GM19372 (cell line): ENCODE results near the gene CREBZF.
"Not testable (repeated sequence)": the region's sequence is repeated elsewhere in the genome, so short reads cannot be mapped to it uniquely, and the experiment has no call there.

Experiments used
- ATAC-seq: cut with Tn5 transposase; IDR thresholded peaks from one replicate; pipeline ENCODE4 v1.9.1; 2021; ENCODE audit warnings: mild to moderate bottlenecking, low read depth, moderate library complexity; ENCODE audit not compliant: unreplicated experiment

Gene CREBZF

GRCh38 chr11:85672105-85672902 is 7.4 kb upstream of the CREBZF start:
- ATAC-seq: no peak

- ATAC-seq: not testable (repeated sequence)
Measured at GRCh38 chr11:85670949-85671663, 6.2 kb upstream of the CREBZF start.

- ATAC-seq: no peak
Measured at GRCh38 chr11:85668157-85668556, 3.2 kb upstream of the CREBZF start.

- ATAC-seq: no peak
Measured at GRCh38 chr11:85666687-85667086, 1.8 kb upstream of the CREBZF start.

- no peak for ATAC-seq
Measured at GRCh38 chr11:85665733-85666132, 804 bp upstream of the CREBZF start.

- peak; percentile 51 for ATAC-seq
Measured at GRCh38 chr11:85663753-85664614, 945 bp downstream of the CREBZF start.

GRCh38 chr11:85663080-85663752 is 1.7 kb downstream of the CREBZF start:
- no peak for ATAC-seq

- ATAC-seq: no peak
Measured at GRCh38 chr11:85661972-85662664, 2.8 kb downstream of the CREBZF start.

- no peak for ATAC-seq
Measured at GRCh38 chr11:85658180-85658579, 6.7 kb downstream of the CREBZF start.

GRCh38 chr11:85656777-85657176 is 8.2 kb downstream of the CREBZF start:
- no peak for ATAC-seq

GRCh38 chr11:85654343-85654742 is 10.6 kb downstream of the CREBZF start:
- ATAC-seq: not testable (repeated sequence)

GRCh38 chr11:85652786-85653447 is 12.0 kb downstream of the CREBZF start:
- ATAC-seq: no peak

- no peak for ATAC-seq
Measured at GRCh38 chr11:85651118-85651517, 13.8 kb downstream of the CREBZF start.

- ATAC-seq: peak; percentile 97
Measured at GRCh38 chr11:85647604-85648299, 17.2 kb downstream of the CREBZF start, which contains the start of gene TMEM126A. Gene TMEM126A (plus strand): TSS chr11:85647967. CDS start chr11:85650256, 2,289 bp downstream.

GRCh38 chr11:85647078-85647477 is 17.9 kb downstream of the CREBZF start:
- ATAC-seq: peak; percentile 10

GRCh38 chr11:85643191-85643614 is 21.7 kb downstream of the CREBZF start:
- no peak for ATAC-seq

- no peak for ATAC-seq
Measured at GRCh38 chr11:85634747-85635146, 30.2 kb downstream of the CREBZF start.

GRCh38 chr11:85628771-85629341 is 36.1 kb downstream of the CREBZF start:
- ATAC-seq: peak; percentile 9
